ENCODE results near the gene LRMDA.

LRMDA gene

GRCh38 chr10:75926763-75927162 is 495.3 kb downstream of the LRMDA start:
- no peak for TF ChIP-seq CTCF (IDR thresholded peaks at IDR 0.05; ENCODE audit: insufficient read depth, low read depth, low read length, missing control alignments)
- H3K4me3 ChIP-seq (ENCODE audit: low read depth, low read length): no peak overlapping the region
- no peak for DNase-seq (ENCODE audit: low read depth)

GRCh38 chr10:75928231-75928630 is 496.8 kb downstream of the LRMDA start:
- no peak for DNase-seq (ENCODE audit: low read depth)
- no peak for TF ChIP-seq CTCF (IDR thresholded peaks at IDR 0.05; ENCODE audit: insufficient read depth, low read depth, low read length, missing control alignments)
- H3K4me3 ChIP-seq (ENCODE audit: low read depth, low read length): no peak overlapping the region

GRCh38 chr10:75929630-75930161 is 498.3 kb downstream of the LRMDA start:
- no peak for TF ChIP-seq CTCF (IDR thresholded peaks at IDR 0.05; ENCODE audit: insufficient read depth, low read depth, low read length, missing control alignments)
- H3K4me3 ChIP-seq (ENCODE audit: low read depth, low read length): no peak overlapping the region
- DNase-seq (ENCODE audit: low read depth): no peak

GRCh38 chr10:75932921-75933320 is 501.5 kb downstream of the LRMDA start:
- no peak for DNase-seq (ENCODE audit: low read depth)
- no peak for TF ChIP-seq CTCF (IDR thresholded peaks at IDR 0.05; ENCODE audit: insufficient read depth, low read depth, low read length, missing control alignments)

GRCh38 chr10:75935240-75935639 is 503.8 kb downstream of the LRMDA start:
- no peak for DNase-seq (ENCODE audit: low read depth)
- no peak overlapping the region for H3K4me3 ChIP-seq (ENCODE audit: low read depth, low read length)
- TF ChIP-seq CTCF (IDR thresholded peaks at IDR 0.05; ENCODE audit: insufficient read depth, low read depth, low read length, missing control alignments): no peak

More at GRCh38 chr10:75932921-75933320, 501.5 kb downstream of the LRMDA start:
- H3K4me3 ChIP-seq (ENCODE audit: low read depth, low read length): no peak overlapping the region

- no peak for TF ChIP-seq CTCF (IDR thresholded peaks at IDR 0.05; ENCODE audit: insufficient read depth, low read depth, low read length, missing control alignments)
- no peak overlapping the region for H3K4me3 ChIP-seq (ENCODE audit: low read depth, low read length)
- DNase-seq (ENCODE audit: low read depth): no peak
Observed at GRCh38 chr10:75935650-75936400, 504.4 kb downstream of the LRMDA start.

- no peak for DNase-seq (ENCODE audit: low read depth)
- H3K4me3 ChIP-seq (ENCODE audit: low read depth, low read length): no peak overlapping the region
- no peak for TF ChIP-seq CTCF (IDR thresholded peaks at IDR 0.05; ENCODE audit: insufficient read depth, low read depth, low read length, missing control alignments)
Observed at GRCh38 chr10:75936841-75937240, 505.4 kb downstream of the LRMDA start.
